ENCODE data around the gene SYCP3.

Gene SYCP3

GRCh38 chr12:101738920-101739665, at the start of gene SYCP3:
Gene SYCP3 (minus strand): TSS chr12:101739462. CDS start chr12:101737935, 1,527 bp downstream.
- no peak for DNase-seq

GRCh38 chr12:101785671-101786070, 46.4 kb upstream of the SYCP3 start:
- DNase-seq, result no peak

GRCh38 chr12:101784376-101784775, 45.1 kb upstream of the SYCP3 start:
- no peak for DNase-seq

GRCh38 chr12:101783838-101784237, 44.6 kb upstream of the SYCP3 start:
- no peak for DNase-seq

GRCh38 chr12:101783150-101783549, 43.9 kb upstream of the SYCP3 start:
- DNase-seq, result no peak

- no peak for DNase-seq
Observed at GRCh38 chr12:101782273-101782731, 43.0 kb upstream of the SYCP3 start.

GRCh38 chr12:101781834-101782233, 42.6 kb upstream of the SYCP3 start:
- no peak for DNase-seq

GRCh38 chr12:101780599-101780998, 41.3 kb upstream of the SYCP3 start:
- no peak for DNase-seq

GRCh38 chr12:101779626-101780025, 40.4 kb upstream of the SYCP3 start:
- no peak for DNase-seq

- DNase-seq, result no peak
Observed at GRCh38 chr12:101779200-101779599, 39.9 kb upstream of the SYCP3 start.

- DNase-seq, result no peak
Observed at GRCh38 chr12:101777978-101778377, 38.7 kb upstream of the SYCP3 start.

GRCh38 chr12:101777485-101777884, 38.2 kb upstream of the SYCP3 start:
- DNase-seq, result no peak

GRCh38 chr12:101775816-101776215, 36.6 kb upstream of the SYCP3 start:
- DNase-seq, result no peak

- DNase-seq, result peak; percentile 10 to 32
Observed at GRCh38 chr12:101773650-101774162, 34.4 kb upstream of the SYCP3 start.

- DNase-seq, result no peak
Observed at GRCh38 chr12:101772012-101772775, 32.9 kb upstream of the SYCP3 start.

GRCh38 chr12:101769865-101770264, 30.6 kb upstream of the SYCP3 start:
- no peak for DNase-seq

GRCh38 chr12:101768781-101769180, 29.5 kb upstream of the SYCP3 start:
- DNase-seq, result no peak

- no peak for DNase-seq
Observed at GRCh38 chr12:101767537-101767936, 28.3 kb upstream of the SYCP3 start.

- no peak for DNase-seq
Observed at GRCh38 chr12:101764051-101764792, 25.0 kb upstream of the SYCP3 start.

- DNase-seq, result no peak
Observed at GRCh38 chr12:101763246-101763931, 24.1 kb upstream of the SYCP3 start.

GRCh38 chr12:101761781-101762180, 22.5 kb upstream of the SYCP3 start:
- no peak for DNase-seq

GRCh38 chr12:101761350-101761749, 22.1 kb upstream of the SYCP3 start:
- DNase-seq, result no peak
